H9 (cell line): ENCODE data around the gene ATP5IF1. TPM values are rescaled to one million over a fixed set of nuclear protein-coding genes. Genes with fewer than 3 reads are reported as not detected.

ENCODE experiments used
- DNase-seq: peaks from one replicate; pipeline ENCODE4 v3.0.0-alpha.2; 2017
- H2AFZ ChIP-seq: one replicate; pipeline ENCODE4 v1.6.1; 2013; ENCODE audit warnings: mild to moderate bottlenecking, low read length, control low read depth, moderate library complexity
- H2AK5ac ChIP-seq: 2 replicates; pipeline ENCODE4 v1.6.1; 2013; ENCODE audit warnings: low read length, control low read depth, mixed read lengths; ENCODE audit not compliant: insufficient read length
- H2BK120ac ChIP-seq: one replicate; pipeline ENCODE4 v1.6.1; 2013; ENCODE audit warnings: low read depth, mild to moderate bottlenecking, low read length, control low read depth, inconsistent platforms; ENCODE audit not compliant: poor library complexity, severe bottlenecking
- H2BK12ac ChIP-seq: 2 replicates; pipeline ENCODE4 v1.6.1; 2013; ENCODE audit warnings: low read length, control low read depth, mixed read lengths, low read depth; ENCODE audit not compliant: insufficient read length
- H2BK15ac ChIP-seq: 2 replicates; pipeline ENCODE4 v1.6.1; 2013; ENCODE audit warnings: low read depth, low read length, control low read depth
- H2BK20ac ChIP-seq: one replicate; pipeline ENCODE4 v1.6.1; 2013; ENCODE audit warnings: low read depth, mild to moderate bottlenecking, low read length, control low read depth, inconsistent platforms; ENCODE audit not compliant: poor library complexity, severe bottlenecking
- H2BK5ac ChIP-seq: 2 replicates; pipeline ENCODE4 v1.6.1; 2013; ENCODE audit warnings: low read length, control low read depth, mixed read lengths; ENCODE audit not compliant: insufficient read length
- H3K14ac ChIP-seq: 2 replicates; pipeline ENCODE4 v1.6.1; 2013; ENCODE audit warnings: low read length, control low read depth; ENCODE audit not compliant: insufficient read depth
- H3K18ac ChIP-seq: 2 replicates; pipeline ENCODE4 v1.6.1; 2013; ENCODE audit warnings: low read depth, mild to moderate bottlenecking, mixed read lengths, low read length, control low read depth; ENCODE audit not compliant: insufficient read length
- H3K23ac ChIP-seq: 2 replicates; pipeline ENCODE4 v1.6.1; 2013; ENCODE audit warnings: low read length, control low read depth, mixed read lengths, low read depth; ENCODE audit not compliant: insufficient read length
- H3K23me2 ChIP-seq: 2 replicates; pipeline ENCODE4 v1.6.1; 2013; ENCODE audit warnings: low read depth, mild to moderate bottlenecking, mixed read lengths, low read length, control low read depth; ENCODE audit not compliant: insufficient read length, poor library complexity, severe bottlenecking
- H3K27ac ChIP-seq: 2 replicates; pipeline ENCODE4 v1.5.1; 2013; ENCODE audit warnings: low read length, control low read depth, mixed read lengths, low read depth; ENCODE audit not compliant: insufficient read length
- H3K27me3 ChIP-seq: 2 replicates; pipeline ENCODE4 v1.6.1; 2013; ENCODE audit warnings: low read length, control low read depth, inconsistent platforms; ENCODE audit not compliant: insufficient read depth
- H3K4ac ChIP-seq: 2 replicates; pipeline ENCODE4 v1.6.1; 2013; ENCODE audit warnings: low read depth, mild to moderate bottlenecking, control low read depth, inconsistent platforms, low read length, moderate library complexity
- H3K4me1 ChIP-seq: 2 replicates; pipeline ENCODE4 v1.6.1; 2013; ENCODE audit warnings: low read length, control low read depth, inconsistent platforms; ENCODE audit not compliant: insufficient read depth
- H3K4me2 ChIP-seq: 2 replicates; pipeline ENCODE4 v1.6.1; 2013; ENCODE audit warnings: low read length, control low read depth, mixed read lengths; ENCODE audit not compliant: insufficient read length, insufficient read depth
- H3K56ac ChIP-seq: 2 replicates; pipeline ENCODE4 v1.6.1; 2013; ENCODE audit warnings: low read depth, mild to moderate bottlenecking, mixed read lengths, low read length, control low read depth; ENCODE audit not compliant: insufficient read length
- H3K79me1 ChIP-seq: 2 replicates; pipeline ENCODE4 v1.6.1; 2013; ENCODE audit warnings: low read depth, mild to moderate bottlenecking, moderate library complexity, low read length, control low read depth, inconsistent platforms; ENCODE audit not compliant: insufficient read depth, poor library complexity, severe bottlenecking
- H3K79me2 ChIP-seq: 2 replicates; pipeline ENCODE4 v1.6.1; 2013; ENCODE audit warnings: low read length, control low read depth, inconsistent platforms; ENCODE audit not compliant: insufficient read depth
- H3K9ac ChIP-seq: 2 replicates; pipeline ENCODE4 v1.6.1; 2013; ENCODE audit warnings: low read length, control low read depth, mixed read lengths; ENCODE audit not compliant: insufficient read length; ENCODE audit errors: extremely low read depth
- H3K9me3 ChIP-seq: one replicate; pipeline ENCODE4 v1.6.1; 2013; ENCODE audit warnings: low read depth, low read length, inconsistent platforms; ENCODE audit not compliant: control insufficient read depth
- H3T11ph ChIP-seq: one replicate; pipeline ENCODE4 v1.6.1; 2013; ENCODE audit warnings: mild to moderate bottlenecking, low read length, control low read depth, inconsistent platforms
- H4K20me1 ChIP-seq: one replicate; pipeline ENCODE4 v1.6.1; 2013; ENCODE audit not compliant: control insufficient read depth, insufficient read length, insufficient read depth
- H4K5ac ChIP-seq: 2 replicates; pipeline ENCODE4 v1.6.1; 2013; ENCODE audit warnings: low read depth, mild to moderate bottlenecking, mixed read lengths, low read length, control low read depth; ENCODE audit not compliant: insufficient read length
- H4K8ac ChIP-seq: replicated peaks from 2 replicates; pipeline ENCODE4 v1.6.1; 2013; ENCODE audit warnings: low read length, control low read depth, mixed read lengths, low read depth; ENCODE audit not compliant: insufficient read length
- H4K91ac ChIP-seq: 2 replicates; pipeline ENCODE4 v1.6.1; 2013; ENCODE audit warnings: low read depth, mild to moderate bottlenecking, moderate library complexity, mixed read lengths, low read length, control low read depth; ENCODE audit not compliant: insufficient read length
- H3K27ac Mint-ChIP-seq, 3 experiments: 2 replicates in 2 of 3; 3 replicates in 1 of 3; pipeline ENCODE4 v1.8.0; 2020 to 2021; ENCODE audit warnings: mixed read lengths in 3 of 3, mild to moderate bottlenecking in 1 of 3, moderate library complexity in 1 of 3
- H3K27me3 Mint-ChIP-seq: 2 replicates; pipeline ENCODE4 v1.8.0; 2021; ENCODE audit warnings: low read depth, mild to moderate bottlenecking, moderate library complexity, mixed read lengths
- H3K36me3 Mint-ChIP-seq, 3 experiments: 2 replicates in 2 of 3; 3 replicates in 1 of 3; pipeline ENCODE4 v1.8.0; 2020 to 2021; ENCODE audit warnings: low read depth in 3 of 3, mixed read lengths in 3 of 3; ENCODE audit not compliant: insufficient read depth in 1 of 3
- H3K4me1 Mint-ChIP-seq, 2 experiments: 2 replicates each; pipeline ENCODE4 v1.8.0; 2020; ENCODE audit warnings: mixed read lengths in 2 of 2
- H3K4me3 Mint-ChIP-seq, 2 experiments: 2 replicates in 1 of 2; 3 replicates in 1 of 2; pipeline ENCODE4 v1.8.0; 2020 to 2021; ENCODE audit warnings: mild to moderate bottlenecking in 2 of 2, mixed read lengths in 2 of 2, moderate library complexity in 1 of 2
- H3K9me3 Mint-ChIP-seq, 2 experiments: 2 replicates in 1 of 2; 3 replicates in 1 of 2; pipeline ENCODE4 v1.8.0; 2020; ENCODE audit warnings: mild to moderate bottlenecking in 2 of 2, mixed read lengths in 2 of 2, moderate library complexity in 1 of 2
- CTCF ChIP-seq: fragments of 200-600 bp; sonication (generic); conservative IDR thresholded peaks from 3 replicates; pipeline ENCODE4 v1.8.0; 2021; ENCODE audit warnings: antibody characterized with exemption, mild to moderate bottlenecking
- WGBS: extraction: QIAGEN DNeasy Blood & Tissue Kit; methylation state at CpG from one replicate; pipeline ENCODE4 v1.1.7; 2013; ENCODE audit warnings: missing lambda C conversion rate, low lambda C conversion rate, mixed read lengths; ENCODE audit not compliant: insufficient read length; ENCODE audit errors: extremely low coverage; 5-methylcytosine and 5-hydroxymethylcytosine counted together
- total RNA-seq: library from RNA; stranded (reverse); gene quantifications from 2 replicates; pipeline ENCODE4 v1.2.1, GENCODE V29; 2021

Gene ATP5IF1
- total RNA-seq, 1 experiment from 2014 or later: 257 TPM

GRCh38 chr1:28247612-28248272 is 11.8 kb downstream of the ATP5IF1 start:
- Mint-ChIP-seq H3K27me3 (no peaks in the 10 kb centered on the region), H3K9me3 (no peaks in the 10 kb centered on the region), H3K36me3 (no peaks in the 10 kb centered on the region), H3K4me1 (peaks cover 31 to 33% of the 10 kb centered on the region in 2 experiments), H3K4me3 (peak overlapping the region; percentile 91 to 93), H3K27ac (peak overlapping the region; percentile 45 to 93 (median 85))
- Histone ChIP-seq H3K56ac (no peak overlapping the region), H4K91ac (no peak overlapping the region), H4K20me1 (no peaks in the 10 kb centered on the region), H2BK120ac (no peak overlapping the region), H4K8ac (no peak overlapping the region), H3K27me3 (no peaks in the 10 kb centered on the region), H3K14ac (no peak overlapping the region), H3K4ac (no peak overlapping the region), H3K27ac (no peak overlapping the region), H3K23ac (no peak overlapping the region), H3K79me1 (no peaks in the 10 kb centered on the region), H3K79me2 (no peaks in the 10 kb centered on the region), H2BK5ac (no peak overlapping the region), H3K4me1 (no peaks in the 10 kb centered on the region), H3T11ph (peak overlapping the region; percentile 48), H4K5ac (no peak overlapping the region), H2BK15ac (no peak overlapping the region), H3K9me3 (no peaks in the 10 kb centered on the region), H3K18ac (no peak overlapping the region), H2AK5ac (no peak overlapping the region), H3K4me2 (peak overlapping the region; percentile 20), H2BK12ac (peak overlapping the region; percentile 22), H2BK20ac (peak overlapping the region; percentile 94), H2AFZ (peak overlapping the region; percentile 54), H3K9ac (no peak overlapping the region), H3K23me2 (peaks cover 8% of the 10 kb centered on the region)
- no CpG with 5 or more reads among the region's 11 CpGs for WGBS
- TF ChIP-seq CTCF: no peak
- DNase-seq: no peak
